Measurements from ENCODE around the gene GNG7. TPM values are rescaled to one million over a fixed set of nuclear protein-coding genes. Genes with fewer than 3 reads are reported as not detected.

Gene GNG7
- total RNA-seq, 1 experiment from 2014 or later = 9.6 TPM

DNA sequence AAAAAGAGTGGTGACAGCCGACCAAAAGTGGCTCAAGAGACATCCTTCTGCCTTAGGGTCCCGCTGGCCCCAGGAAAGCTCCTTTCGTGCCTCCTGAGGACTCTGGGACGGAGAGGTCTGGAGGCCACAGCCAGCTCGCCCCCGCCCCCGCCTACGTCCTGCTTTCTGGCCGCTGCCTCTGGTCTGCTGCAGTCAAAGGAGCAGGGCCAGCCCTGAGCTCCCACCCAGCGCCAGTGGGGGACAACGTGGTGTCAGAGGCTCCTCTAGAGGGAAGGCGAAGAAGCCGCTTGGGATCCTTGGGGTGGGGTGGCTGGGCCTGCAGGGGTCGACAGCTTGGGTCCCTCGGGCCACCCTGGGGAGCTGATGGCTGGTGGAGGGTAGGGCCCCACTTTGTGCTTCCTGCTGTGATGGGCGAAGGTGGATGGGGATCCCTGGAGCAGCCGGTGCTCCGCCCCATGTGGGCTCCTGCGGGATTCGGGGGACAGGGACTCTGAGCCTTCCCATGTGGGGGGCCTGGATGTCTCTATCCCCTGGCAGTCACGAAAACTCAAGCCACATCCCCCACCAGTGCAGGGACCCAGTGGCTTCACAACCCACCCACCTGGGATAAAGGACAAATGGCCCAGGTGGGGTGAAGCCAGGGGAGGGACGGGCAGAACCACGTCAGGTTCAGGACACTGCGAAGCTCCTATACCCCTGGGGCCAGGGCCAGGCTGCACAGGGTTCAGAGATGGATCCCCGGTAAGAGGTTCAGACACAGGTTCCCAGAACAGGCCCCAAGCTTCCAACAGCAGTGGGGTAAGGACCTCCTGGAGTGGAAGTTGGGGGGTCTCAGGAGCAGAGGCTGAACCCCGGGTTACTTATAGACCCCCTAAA, 27.7 kb upstream of the GNG7 start:
- POLR2A ChIA-PET = interaction anchor here (0.5 kb wide), 1 partner anchor 235 kb away, joined by 4 read pairs; no protein-coding TSS in a partner anchor
- Mint-ChIP-seq H3K4me1 (0 out of 2 replicates have a peak, but pooled peaks cover 3% of the 10 kb centered on the region), H3K36me3 (peaks cover 9% of the 10 kb centered on the region), H3K27me3 (ENCODE audit: low read depth) (peaks cover 5% of the 10 kb centered on the region; the same call in 1 of the 2 replicates), H3K4me3 (no peak overlapping the region), H3K9me3 (no peaks in the 10 kb centered on the region), H3K27ac (no peak overlapping the region)
- DNase-seq (ENCODE audit: low spot score) (no peak), ATAC-seq (no peak)
- CTCF ChIA-PET = no interaction called here
- no peak for TF ChIP-seq ZNF416 (CRISPR knock-in tag; IDR thresholded peaks at IDR 0.05)
- no peak for TF ChIP-seq ZNF138 (CRISPR knock-in tag; conservative IDR thresholded peaks at IDR 0.05)
- TF ChIP-seq, protein P1, sequence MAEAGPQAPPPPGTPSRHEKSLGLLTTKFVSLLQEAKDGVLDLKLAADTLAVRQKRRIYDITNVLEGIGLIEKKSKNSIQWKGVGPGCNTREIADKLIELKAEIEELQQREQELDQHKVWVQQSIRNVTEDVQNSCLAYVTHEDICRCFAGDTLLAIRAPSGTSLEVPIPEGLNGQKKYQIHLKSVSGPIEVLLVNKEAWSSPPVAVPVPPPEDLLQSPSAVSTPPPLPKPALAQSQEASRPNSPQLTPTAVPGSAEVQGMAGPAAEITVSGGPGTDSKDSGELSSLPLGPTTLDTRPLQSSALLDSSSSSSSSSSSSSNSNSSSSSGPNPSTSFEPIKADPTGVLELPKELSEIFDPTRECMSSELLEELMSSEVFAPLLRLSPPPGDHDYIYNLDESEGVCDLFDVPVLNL (CRISPR knock-in tag; IDR thresholded peaks at IDR 0.05; ENCODE audit: borderline replicate concordance, low read depth) = no peak
- no peak for TF ChIP-seq NFYB (CRISPR knock-in tag; conservative IDR thresholded peaks at IDR 0.05; ENCODE audit: low read depth)
- TF ChIP-seq NR3C1 (CRISPR knock-in tag; conservative IDR thresholded peaks at IDR 0.05; ENCODE audit: low read depth) = no peak

DNA sequence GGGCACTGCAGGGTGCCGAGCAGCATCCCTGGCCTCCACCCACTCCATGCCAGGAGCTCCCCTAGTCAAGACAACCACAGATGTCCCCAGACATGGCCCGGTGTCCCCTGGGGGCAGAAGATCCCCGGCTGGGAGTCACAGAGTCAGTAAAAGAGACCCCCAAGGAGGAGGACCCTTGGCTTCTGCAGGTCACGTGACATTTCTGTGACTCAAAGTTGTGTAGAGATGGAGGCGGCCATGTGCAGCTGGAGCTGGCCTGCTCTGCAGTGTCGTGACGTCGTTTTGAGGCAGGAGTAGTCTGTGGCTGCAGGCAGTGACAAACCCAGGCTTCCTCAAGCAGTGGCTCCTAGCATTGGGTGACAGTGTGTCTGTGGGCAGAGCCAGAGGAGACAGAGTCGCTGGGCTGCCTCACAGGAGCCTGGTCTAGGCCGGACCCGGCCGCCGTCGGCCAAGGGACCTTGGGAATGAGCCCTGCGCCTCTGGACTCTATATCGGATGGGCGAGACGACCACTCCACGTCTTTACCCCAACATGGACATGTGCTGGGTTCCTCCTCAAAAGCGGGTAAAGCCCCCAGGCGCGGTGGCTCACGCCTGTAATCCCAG, 26.4 kb upstream of the GNG7 start:
- ATAC-seq (no peak), DNase-seq (ENCODE audit: low spot score) (no peak)
- TF ChIP-seq RORB (CRISPR knock-in tag; IDR thresholded peaks at IDR 0.05) (no peak), SMAD4 (CRISPR knock-in tag; IDR thresholded peaks at IDR 0.05) (no peak), EMX1 (CRISPR knock-in tag; IDR thresholded peaks at IDR 0.05) (no peak), HMGA2 (CRISPR knock-in tag; IDR thresholded peaks at IDR 0.05) (no peak)
- TF ChIP-seq, protein P2, sequence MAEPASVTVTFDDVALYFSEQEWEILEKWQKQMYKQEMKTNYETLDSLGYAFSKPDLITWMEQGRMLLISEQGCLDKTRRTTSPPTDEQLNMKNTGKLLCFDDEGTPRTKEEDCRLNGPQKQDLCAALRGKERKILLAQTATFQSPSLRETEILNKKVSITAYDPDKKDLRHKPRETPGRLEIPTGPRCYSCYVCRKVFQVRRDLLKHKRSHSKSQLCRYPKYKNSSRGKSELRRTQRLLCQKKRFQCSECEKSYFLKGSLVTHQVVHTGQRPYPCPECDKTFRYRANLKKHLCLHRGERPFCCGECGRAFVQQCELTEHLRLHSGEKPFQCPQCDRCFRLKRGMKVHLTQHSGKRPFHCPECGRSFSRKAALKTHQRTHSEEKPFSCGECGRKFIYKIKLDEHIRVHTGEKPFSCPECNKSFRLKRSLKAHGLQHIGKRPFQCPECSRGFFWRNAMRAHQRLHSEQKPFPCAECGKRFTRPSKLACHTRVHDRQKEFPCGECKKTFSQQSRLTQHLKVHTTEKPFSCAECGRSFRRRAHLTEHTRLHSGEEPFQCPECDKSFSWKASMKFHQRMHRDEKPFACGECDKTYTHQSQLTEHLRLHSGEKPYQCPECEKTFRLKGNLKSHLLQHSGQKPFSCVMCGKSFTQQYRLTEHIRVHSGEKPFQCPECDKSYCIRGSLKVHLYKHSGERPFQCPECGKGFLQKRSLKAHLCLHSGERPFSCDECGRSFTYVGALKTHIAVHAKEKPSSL (CRISPR knock-in tag; conservative IDR thresholded peaks at IDR 0.05) = no peak
- Mint-ChIP-seq H3K9me3 (no peaks in the 10 kb centered on the region), H3K27ac (no peak overlapping the region), H3K4me3 (no peak overlapping the region), H3K36me3 (peaks cover under 1% of the 10 kb centered on the region; the same call in 1 of the 2 replicates), H3K4me1 (0 out of 2 replicates have a peak, but pooled peaks cover 3% of the 10 kb centered on the region), H3K27me3 (ENCODE audit: low read depth) (peaks cover 5% of the 10 kb centered on the region; the same call in 1 of the 2 replicates)
- POLR2A ChIA-PET = no interaction called here
- CTCF ChIA-PET = interaction anchor here (1.4 to 2.4 kb wide), 2 partner anchors 20 to 92 kb away, joined by 3 to 9 read pairs; no protein-coding TSS in a partner anchor

DNA sequence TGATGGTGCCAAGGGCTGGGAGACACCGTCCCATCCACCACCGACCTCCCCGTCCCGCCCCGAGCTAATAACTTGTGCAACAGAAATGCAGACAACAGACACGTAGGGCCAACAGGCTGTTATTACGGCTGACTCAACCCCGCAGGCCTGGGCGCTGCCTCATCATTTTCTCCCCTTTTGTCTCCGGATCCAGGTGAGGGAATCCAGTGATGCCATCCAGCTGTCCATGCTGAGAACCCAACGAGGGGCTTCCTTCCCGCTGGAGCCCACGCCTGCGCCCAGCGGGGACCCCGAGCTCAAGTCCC, 25.1 kb upstream of the GNG7 start:
- H3K27me3 Mint-ChIP-seq (ENCODE audit: low read depth) = peaks cover 5% of the 10 kb centered on the region; the same call in 1 of the 2 replicates
- POLR2A ChIA-PET = no interaction called here
- H3K9me3 Mint-ChIP-seq = no peaks in the 10 kb centered on the region
- H3K4me3 Mint-ChIP-seq = no peak overlapping the region
- 0 out of 2 replicates have a peak, but pooled peaks cover 3% of the 10 kb centered on the region for H3K4me1 Mint-ChIP-seq
- TF ChIP-seq SP1 (CRISPR knock-in tag; conservative IDR thresholded peaks at IDR 0.05) (no peak), ZNF423 (CRISPR knock-in tag; IDR thresholded peaks at IDR 0.05) (no peak)
- CTCF ChIA-PET = interaction anchor here (0.6 to 2.6 kb wide), 9 partner anchors 22 to 845 kb away, joined by 3 to 10 read pairs (median 3); partner anchors contain the start of gene SGTA
- no peak overlapping the region for H3K27ac Mint-ChIP-seq
- DNase-seq (ENCODE audit: low spot score) (no peak), ATAC-seq (no peak)
- H3K36me3 Mint-ChIP-seq = no peaks in the 10 kb centered on the region

DNA sequence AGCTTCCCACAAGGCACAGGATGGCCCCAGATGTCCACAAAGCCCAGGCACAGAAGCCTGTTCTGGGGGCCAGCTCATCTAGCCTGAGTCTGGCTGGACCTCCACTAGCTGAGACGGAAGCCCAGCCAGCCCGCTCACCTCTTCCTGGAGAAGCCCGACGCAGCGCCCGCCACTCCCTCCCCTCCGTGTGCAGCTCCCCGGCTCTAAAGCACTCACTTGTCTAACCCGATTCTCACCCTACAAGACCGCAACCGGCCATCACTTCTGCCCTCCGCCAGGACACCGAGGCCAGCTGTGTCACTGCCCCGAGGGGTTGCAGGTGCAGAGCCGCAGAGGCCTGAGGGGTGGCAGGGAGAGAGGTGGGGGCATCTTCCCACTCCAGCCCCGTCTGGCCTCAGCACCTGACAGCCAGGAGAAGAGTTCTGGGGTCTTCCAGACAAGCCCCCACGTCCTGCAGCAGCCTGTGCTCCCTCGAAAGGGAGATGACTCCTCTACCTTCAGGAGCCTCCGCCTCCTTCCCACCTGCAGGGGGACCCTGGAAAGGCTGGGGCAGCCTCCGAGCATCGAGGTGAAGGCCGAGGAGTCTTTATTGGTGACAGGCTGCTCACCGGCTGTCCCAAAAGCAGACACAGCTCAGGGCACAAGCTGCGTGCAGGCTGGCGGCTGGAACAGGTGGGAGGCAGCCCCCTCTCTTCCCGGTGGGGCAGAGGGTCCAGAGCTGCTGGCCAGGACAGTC, 24.6 kb upstream of the GNG7 start:
- DNase-seq (ENCODE audit: low spot score) = peak; percentile 34
- ChIA-PET POLR2A (no interaction called here), CTCF (interaction anchor here (0.6 to 2.6 kb wide), 9 partner anchors 22 to 845 kb away, joined by 3 to 10 read pairs (median 3); partner anchors contain the start of gene SGTA)
- Mint-ChIP-seq H3K27ac (no peak overlapping the region), H3K4me1 (0 out of 2 replicates have a peak, but pooled peaks cover 3% of the 10 kb centered on the region), H3K27me3 (ENCODE audit: low read depth) (peaks cover 5% of the 10 kb centered on the region; the same call in 1 of the 2 replicates), H3K4me3 (no peak overlapping the region; the same call in 1 of the 2 replicates), H3K9me3 (no peaks in the 10 kb centered on the region), H3K36me3 (no peaks in the 10 kb centered on the region)
- peak; percentile 42 for ATAC-seq
- TF ChIP-seq, protein P3, sequence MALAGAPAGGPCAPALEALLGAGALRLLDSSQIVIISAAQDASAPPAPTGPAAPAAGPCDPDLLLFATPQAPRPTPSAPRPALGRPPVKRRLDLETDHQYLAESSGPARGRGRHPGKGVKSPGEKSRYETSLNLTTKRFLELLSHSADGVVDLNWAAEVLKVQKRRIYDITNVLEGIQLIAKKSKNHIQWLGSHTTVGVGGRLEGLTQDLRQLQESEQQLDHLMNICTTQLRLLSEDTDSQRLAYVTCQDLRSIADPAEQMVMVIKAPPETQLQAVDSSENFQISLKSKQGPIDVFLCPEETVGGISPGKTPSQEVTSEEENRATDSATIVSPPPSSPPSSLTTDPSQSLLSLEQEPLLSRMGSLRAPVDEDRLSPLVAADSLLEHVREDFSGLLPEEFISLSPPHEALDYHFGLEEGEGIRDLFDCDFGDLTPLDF (CRISPR knock-in tag; IDR thresholded peaks at IDR 0.05) = no peak
- TF ChIP-seq, protein P4, sequence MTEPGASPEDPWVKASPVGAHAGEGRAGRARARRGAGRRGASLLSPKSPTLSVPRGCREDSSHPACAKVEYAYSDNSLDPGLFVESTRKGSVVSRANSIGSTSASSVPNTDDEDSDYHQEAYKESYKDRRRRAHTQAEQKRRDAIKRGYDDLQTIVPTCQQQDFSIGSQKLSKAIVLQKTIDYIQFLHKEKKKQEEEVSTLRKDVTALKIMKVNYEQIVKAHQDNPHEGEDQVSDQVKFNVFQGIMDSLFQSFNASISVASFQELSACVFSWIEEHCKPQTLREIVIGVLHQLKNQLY (CRISPR knock-in tag; IDR thresholded peaks at IDR 0.05) = no peak
- TF ChIP-seq JUN (CRISPR knock-in tag; IDR thresholded peaks at IDR 0.05) (no peak), TP53 (CRISPR knock-in tag; IDR thresholded peaks at IDR 0.05) (no peak), ZNF263 (CRISPR knock-in tag; IDR thresholded peaks at IDR 0.05; ENCODE audit: low read depth) (0 out of 2 replicates have a peak, but pooled peaks have one; percentile 28)

Data from WTC11 (cell line).